ENCODE results near the gene RNU1-3.
A peak's percentile ranks its signal among the peaks of the same experiment; 100 is the strongest.
"Not testable (repeated sequence)": the region's sequence is repeated elsewhere in the genome, so short reads cannot be mapped to it uniquely, and the experiment has no call there.

The RNU1-3 gene

GRCh38 chr1:16677552-16678431 is 11.0 kb upstream of the RNU1-3 start:
- H3K4me3 ChIP-seq (ENCODE audit: low read depth, low read length) = no peak overlapping the region

GRCh38 chr1:16676661-16677523 is 10.1 kb upstream of the RNU1-3 start:
- peak; percentile 81 for DNase-seq (ENCODE audit: low read depth)
- not testable (repeated sequence) for H3K4me3 ChIP-seq (ENCODE audit: low read depth, low read length)

More at GRCh38 chr1:16677552-16678431, 11.0 kb upstream of the RNU1-3 start:
- TF ChIP-seq CTCF (IDR thresholded peaks at IDR 0.05; ENCODE audit: low read depth, low read length) = no peak
- TF ChIP-seq MAX (IDR thresholded peaks at IDR 0.05; ENCODE audit: low read depth, low read length) = peak; percentile 83
- no peak for TF ChIP-seq POLR2A (IDR thresholded peaks at IDR 0.05; ENCODE audit: extremely low read depth, insufficient read length)
- peak; percentile 56 for TF ChIP-seq MYC (IDR thresholded peaks at IDR 0.05; ENCODE audit: low read depth, low read length)
- DNase-seq (ENCODE audit: low read depth) = peak; percentile 89

- not testable (repeated sequence) for DNase-seq (ENCODE audit: low read depth); H3K4me3 ChIP-seq (ENCODE audit: low read depth, low read length)
These were observed 8.4 kb upstream of the RNU1-3 start for GRCh38 chr1:16675118-16675510.

- not testable (repeated sequence) for DNase-seq (ENCODE audit: low read depth); H3K4me3 ChIP-seq (ENCODE audit: low read depth, low read length)
These were observed 7.2 kb upstream of the RNU1-3 start for GRCh38 chr1:16673976-16674375.

GRCh38 chr1:16665836-16666235 is 912 bp downstream of the RNU1-3 start:
- not testable (repeated sequence) for H3K4me3 ChIP-seq (ENCODE audit: low read depth, low read length); DNase-seq (ENCODE audit: low read depth)

- not testable (repeated sequence) for H3K4me3 ChIP-seq (ENCODE audit: low read depth, low read length); DNase-seq (ENCODE audit: low read depth)
These were observed 8.5 kb downstream of the RNU1-3 start for GRCh38 chr1:16658234-16658633.

GRCh38 chr1:16656981-16657683 is 9.6 kb downstream of the RNU1-3 start:
- not testable (repeated sequence) for H3K4me3 ChIP-seq (ENCODE audit: low read depth, low read length); DNase-seq (ENCODE audit: low read depth)

GRCh38 chr1:16656574-16656973 is 10.2 kb downstream of the RNU1-3 start:
- not testable (repeated sequence) for H3K4me3 ChIP-seq (ENCODE audit: low read depth, low read length); DNase-seq (ENCODE audit: low read depth)

- DNase-seq (ENCODE audit: low read depth); H3K4me3 ChIP-seq (ENCODE audit: low read depth, low read length): not testable (repeated sequence)
These were observed 15.2 kb downstream of the RNU1-3 start for GRCh38 chr1:16651560-16651959.

- DNase-seq (ENCODE audit: low read depth) = not testable (repeated sequence)
These were observed 16.8 kb downstream of the RNU1-3 start for GRCh38 chr1:16649960-16650359.

GRCh38 chr1:16649390-16649789 is 17.4 kb downstream of the RNU1-3 start:
- H3K4me3 ChIP-seq (ENCODE audit: low read depth, low read length) = not testable (repeated sequence)

More at GRCh38 chr1:16649960-16650359, 16.8 kb downstream of the RNU1-3 start:
- not testable (repeated sequence) for H3K4me3 ChIP-seq (ENCODE audit: low read depth, low read length)

GRCh38 chr1:16648756-16649155 is 18.0 kb downstream of the RNU1-3 start:
- DNase-seq (ENCODE audit: low read depth); H3K4me3 ChIP-seq (ENCODE audit: low read depth, low read length): not testable (repeated sequence)

More at GRCh38 chr1:16649390-16649789, 17.4 kb downstream of the RNU1-3 start:
- not testable (repeated sequence) for DNase-seq (ENCODE audit: low read depth)

GRCh38 chr1:16648250-16648649 is 18.5 kb downstream of the RNU1-3 start:
- not testable (repeated sequence) for DNase-seq (ENCODE audit: low read depth); H3K4me3 ChIP-seq (ENCODE audit: low read depth, low read length)

GRCh38 chr1:16647179-16648176 is 19.3 kb downstream of the RNU1-3 start:
- H3K4me3 ChIP-seq (ENCODE audit: low read depth, low read length); DNase-seq (ENCODE audit: low read depth): not testable (repeated sequence)

GRCh38 chr1:16646716-16647115 is 20.0 kb downstream of the RNU1-3 start:
- not testable (repeated sequence) for H3K4me3 ChIP-seq (ENCODE audit: low read depth, low read length); DNase-seq (ENCODE audit: low read depth)
